ENCODE results near the gene PZP.

DNA sequence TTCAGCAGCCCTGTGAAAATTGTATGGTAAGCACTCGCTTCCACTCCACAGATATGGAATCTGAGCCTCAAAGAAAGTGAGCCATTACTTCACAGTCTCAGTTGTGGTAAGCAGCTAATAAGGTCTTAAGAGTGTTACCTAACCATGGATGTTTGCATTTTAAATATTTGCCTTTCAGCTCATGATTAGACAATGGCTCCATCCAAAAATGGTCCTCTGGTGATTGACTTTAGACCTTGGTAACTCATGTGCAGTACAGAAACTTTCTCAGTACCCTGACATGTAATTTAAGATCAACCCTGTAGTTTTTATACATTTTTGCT lies 94.2 kb downstream of the PZP start:
- no peak for TF ChIP-seq POLR2A (IDR thresholded peaks at IDR 0.05)
- TF ChIP-seq, protein P1, sequence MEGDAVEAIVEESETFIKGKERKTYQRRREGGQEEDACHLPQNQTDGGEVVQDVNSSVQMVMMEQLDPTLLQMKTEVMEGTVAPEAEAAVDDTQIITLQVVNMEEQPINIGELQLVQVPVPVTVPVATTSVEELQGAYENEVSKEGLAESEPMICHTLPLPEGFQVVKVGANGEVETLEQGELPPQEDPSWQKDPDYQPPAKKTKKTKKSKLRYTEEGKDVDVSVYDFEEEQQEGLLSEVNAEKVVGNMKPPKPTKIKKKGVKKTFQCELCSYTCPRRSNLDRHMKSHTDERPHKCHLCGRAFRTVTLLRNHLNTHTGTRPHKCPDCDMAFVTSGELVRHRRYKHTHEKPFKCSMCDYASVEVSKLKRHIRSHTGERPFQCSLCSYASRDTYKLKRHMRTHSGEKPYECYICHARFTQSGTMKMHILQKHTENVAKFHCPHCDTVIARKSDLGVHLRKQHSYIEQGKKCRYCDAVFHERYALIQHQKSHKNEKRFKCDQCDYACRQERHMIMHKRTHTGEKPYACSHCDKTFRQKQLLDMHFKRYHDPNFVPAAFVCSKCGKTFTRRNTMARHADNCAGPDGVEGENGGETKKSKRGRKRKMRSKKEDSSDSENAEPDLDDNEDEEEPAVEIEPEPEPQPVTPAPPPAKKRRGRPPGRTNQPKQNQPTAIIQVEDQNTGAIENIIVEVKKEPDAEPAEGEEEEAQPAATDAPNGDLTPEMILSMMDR (IDR thresholded peaks at IDR 0.05): no peak

Data from stomach (tissue), 4 donors.